GM12878 (cell line): ENCODE data around the gene PAEP. TPM values are rescaled to one million over a fixed set of nuclear protein-coding genes. Genes with fewer than 3 reads are reported as not detected.

Source experiments
- ATAC-seq: fragments of 200-7000 bp; cut with Tn5 transposase; 3 replicates; pipeline ENCODE4 v1.9.1; 2020; ENCODE audit warnings: mild to moderate bottlenecking, moderate library complexity
- BruUV-seq: library from RNA; stranded (reverse); fragments of 400-500 nt; replicated peaks from 2 replicates; lab custom pipeline; 2021; lab: Mats Ljungman, UMichigan
- CTCF ChIA-PET: fragments of 300-600 bp; sonication (Branson Sonifier 250); formaldehyde crosslinking; extraction: SDS; loops from one replicate; lab custom pipeline; 2021; ENCODE audit warnings: inconsistent platforms; lab: Yijun Ruan, JAX
- POLR2A ChIA-PET: fragments of 350-600 bp; formaldehyde crosslinking; extraction: SDS; loops from one replicate; lab custom pipeline; 2021; ENCODE audit warnings: inconsistent platforms; lab: Charles Lee
- RAD21 ChIA-PET: fragments of 300-600 bp; sonication (Branson Sonifier 250); formaldehyde crosslinking; loops from one replicate; lab custom pipeline; 2023; ENCODE audit warnings: antibody characterized with exemption; ENCODE audit not compliant: unreplicated experiment; lab: Charles Lee
- SMC1A ChIA-PET: fragments of 300-600 bp; sonication (Branson Sonifier 250); formaldehyde crosslinking; loops from one replicate; lab custom pipeline; 2023; ENCODE audit not compliant: unreplicated experiment, uncharacterized antibody; lab: Charles Lee
- DNase-seq: peaks from one replicate; pipeline ENCODE4 v3.0.0-alpha.2; 2011; ENCODE audit warnings: low read depth, low spot score
- FAIRE-seq: peaks from 3 replicates; lab custom pipeline; 2011; peaks lifted over from hg19 to GRCh38; lab: Jason Lieb, UNC
- H2AFZ ChIP-seq: 2 replicates; pipeline ENCODE4 v1.6.0; 2011; ENCODE audit warnings: low read depth, low read length, control low read depth; ENCODE audit not compliant: control insufficient read depth
- H3K27ac ChIP-seq: 2 replicates; pipeline ENCODE4 v1.5.1; 2011; ENCODE audit warnings: control low read depth; ENCODE audit not compliant: control insufficient read depth, insufficient read depth
- H3K27me3 ChIP-seq, 2 experiments: replicated peaks in 1 of 2; 2 replicates each; pipeline versions ENCODE4 v1.6.0 to v1.6.1; 2011; ENCODE audit warnings: low read length in 1 of 2; ENCODE audit not compliant: control insufficient read depth in 2 of 2, insufficient read depth in 2 of 2
- H3K36me3 ChIP-seq, 2 experiments: 2 replicates each; pipeline ENCODE4 v1.5.1; 2011; ENCODE audit warnings: low read length in 1 of 2; ENCODE audit not compliant: control insufficient read depth in 2 of 2, insufficient read depth in 2 of 2
- H3K4me1 ChIP-seq: 2 replicates; pipeline ENCODE4 v1.6.1; 2011; ENCODE audit warnings: mild to moderate bottlenecking, low read length, moderate library complexity, mixed read lengths; ENCODE audit not compliant: control insufficient read depth, insufficient read depth
- H3K4me2 ChIP-seq: 2 replicates; pipeline ENCODE4 v1.6.0; 2011; ENCODE audit warnings: control low read depth; ENCODE audit not compliant: control insufficient read depth, insufficient read depth
- H3K4me3 ChIP-seq: fragments of 200-600 bp; sonication (generic); 2 replicates; pipeline ENCODE4 v1.5.1; 2016
- H3K79me2 ChIP-seq: 2 replicates; pipeline ENCODE4 v1.6.0; 2011; ENCODE audit warnings: low read length; ENCODE audit not compliant: control insufficient read depth, insufficient read depth
- H3K9ac ChIP-seq: 2 replicates; pipeline ENCODE4 v1.8.0; 2011; ENCODE audit warnings: low read length, control low read depth, mixed read lengths; ENCODE audit not compliant: control insufficient read depth, insufficient read depth
- H3K9me3 ChIP-seq: replicated peaks from 3 replicates; pipeline ENCODE4 v1.5.1; 2011; ENCODE audit warnings: mild to moderate bottlenecking, low read length; ENCODE audit not compliant: control insufficient read depth, insufficient read depth
- H4K20me1 ChIP-seq: 2 replicates; pipeline ENCODE4 v1.6.0; 2011; ENCODE audit not compliant: control insufficient read depth, insufficient read depth
- BCL3 ChIP-seq: IDR thresholded peaks from 2 replicates; pipeline ENCODE4 v1.6.1; 2011; ENCODE audit warnings: borderline replicate concordance, low read depth, mild to moderate bottlenecking, moderate library complexity, low read length; ENCODE audit not compliant: insufficient read depth, poor library complexity, severe bottlenecking
- CBFB ChIP-seq: IDR thresholded peaks from 2 replicates; pipeline ENCODE4 v1.6.1; 2016; ENCODE audit warnings: antibody characterized with exemption, low read depth
- FOXK2 ChIP-seq: fragments of 450-650 bp; IDR thresholded peaks from 2 replicates; pipeline ENCODE4 v1.6.1; 2017; ENCODE audit warnings: mild to moderate bottlenecking, moderate library complexity
- HDAC6 ChIP-seq: fragments of 200-600 bp; sonication (generic); IDR thresholded peaks from one replicate; pipeline ENCODE4 v1.8.0; 2017; ENCODE audit warnings: antibody characterized with exemption; ENCODE audit not compliant: unreplicated experiment
- SMARCA5 ChIP-seq: fragments of 450-650 bp; IDR thresholded peaks from 2 replicates; pipeline ENCODE4 v1.6.1; 2017; ENCODE audit warnings: mild to moderate bottlenecking
- SP1 ChIP-seq: IDR thresholded peaks from one replicate; pipeline ENCODE4 v1.6.1; 2011; ENCODE audit warnings: low read depth, low read length
- WGBS: methylation state at CpG from one replicate; pipeline ENCODE4 v1.1.6; 2016; ENCODE audit warnings: low lambda C conversion rate; ENCODE audit not compliant: insufficient replicate concordance, insufficient coverage; ENCODE audit errors: missing lambda C conversion rate; 5-methylcytosine and 5-hydroxymethylcytosine counted together
- in situ Hi-C: fragments of 300-500 bp; cut with MboI; formaldehyde crosslinking; loops from 9 replicates; pipeline ENCODE4 v1.14.3; 2018; ENCODE audit warnings: mixed read lengths
- intact Hi-C: fragments of 100-400 bp; cut with micrococcal nuclease; formaldehyde crosslinking; loops from one replicate; pipeline ENCODE4 v1.14.2; 2022; ENCODE audit not compliant: unreplicated experiment
- polyA plus RNA-seq, 11 experiments: library from polyadenylated mRNA; depleted of rRNA in 4 of 11; unstranded in 6 of 11; stranded (reverse) in 5 of 11; fragments of >200 nt; fragmentation: Nextera tagmentation in 4 of 11; fragmentation: Illumina TruSeq in 1 of 11; extraction: Ambion mirVana in 4 of 11; extraction: Trizol in 1 of 11; gene quantifications; 1 replicate in 1 of 11; 2 replicates in 10 of 11; pipeline versions ENCODE4 v1.2.1 to v1.2.3, GENCODE V29; 2011 to 2016; ENCODE audit warnings: inconsistent platforms in 2 of 11, missing spikeins in 2 of 11, low read depth in 1 of 11
- total RNA-seq, 4 experiments: library from RNA; depleted of rRNA in 3 of 4; stranded (reverse); fragments of >200 nt in 3 of 4; fragmentation: Illumina TruSeq in 1 of 4; extraction: Trizol in 1 of 4; gene quantifications; 2 replicates each; pipeline versions ENCODE4 v1.2.1 to v1.2.3, GENCODE V29; 2013 to 2021
- TF ChIP-seq, protein P1 (sequence below): fragments of 150-350 bp; IDR thresholded peaks from 2 replicates; pipeline ENCODE4 v1.6.1; 2016; ENCODE audit warnings: low read depth, low read length

The PAEP gene
- total and polyA plus RNA-seq, 10 of the 15 experiments (the other 5 are each of a cell fraction or from before 2014, with no cell fraction given): not detected

DNA sequence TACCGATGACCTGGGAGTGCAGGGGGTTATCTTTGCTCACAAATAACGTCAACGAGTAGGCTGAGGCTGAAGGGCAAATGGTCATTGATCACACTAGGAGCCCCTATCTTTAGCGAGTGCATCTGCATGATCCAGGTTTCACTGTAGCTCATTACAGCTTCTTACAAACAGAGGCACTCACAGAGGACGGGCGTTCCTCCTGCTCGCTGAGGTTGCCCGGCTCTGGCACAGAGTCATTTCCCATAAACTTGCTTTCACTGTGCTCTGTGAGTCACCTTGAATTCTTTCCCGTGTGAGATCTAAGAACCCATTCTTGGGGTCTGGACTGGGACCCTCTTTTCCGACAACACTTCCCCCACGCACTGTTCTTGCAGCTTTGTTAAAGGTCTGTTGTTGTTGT lies 1.9 kb upstream of the PAEP start:
- ChIA-PET CTCF (no interaction called here), SMC1A (no interaction called here), RAD21 (no interaction called here), POLR2A (no interaction called here)
- in situ Hi-C loops (no loop called here), intact Hi-C loops (no loop called here)
- no peak overlapping the region for H3K9ac ChIP-seq
- no peak overlapping the region for H3K27ac ChIP-seq
- no peak overlapping the region for H3K4me3 ChIP-seq
- H3K9me3 ChIP-seq: no peaks in the 10 kb centered on the region
- H3K4me2 ChIP-seq: no peak overlapping the region
- no peak for ATAC-seq
- FAIRE-seq: no peak
- 21% methylated on average over 11 of the region's 11 CpGs for WGBS
- BruUV-seq: no TSS peak
- H3K4me1 ChIP-seq: no peaks in the 10 kb centered on the region
- no peak for DNase-seq
- H3K79me2 ChIP-seq: no peaks in the 10 kb centered on the region
- H2AFZ ChIP-seq: no peak overlapping the region
- no peaks in the 10 kb centered on the region for H3K36me3 ChIP-seq
- no peaks in the 10 kb centered on the region for H4K20me1 ChIP-seq
- no peak for TF ChIP-seq BCL3
- TF ChIP-seq, protein P1, sequence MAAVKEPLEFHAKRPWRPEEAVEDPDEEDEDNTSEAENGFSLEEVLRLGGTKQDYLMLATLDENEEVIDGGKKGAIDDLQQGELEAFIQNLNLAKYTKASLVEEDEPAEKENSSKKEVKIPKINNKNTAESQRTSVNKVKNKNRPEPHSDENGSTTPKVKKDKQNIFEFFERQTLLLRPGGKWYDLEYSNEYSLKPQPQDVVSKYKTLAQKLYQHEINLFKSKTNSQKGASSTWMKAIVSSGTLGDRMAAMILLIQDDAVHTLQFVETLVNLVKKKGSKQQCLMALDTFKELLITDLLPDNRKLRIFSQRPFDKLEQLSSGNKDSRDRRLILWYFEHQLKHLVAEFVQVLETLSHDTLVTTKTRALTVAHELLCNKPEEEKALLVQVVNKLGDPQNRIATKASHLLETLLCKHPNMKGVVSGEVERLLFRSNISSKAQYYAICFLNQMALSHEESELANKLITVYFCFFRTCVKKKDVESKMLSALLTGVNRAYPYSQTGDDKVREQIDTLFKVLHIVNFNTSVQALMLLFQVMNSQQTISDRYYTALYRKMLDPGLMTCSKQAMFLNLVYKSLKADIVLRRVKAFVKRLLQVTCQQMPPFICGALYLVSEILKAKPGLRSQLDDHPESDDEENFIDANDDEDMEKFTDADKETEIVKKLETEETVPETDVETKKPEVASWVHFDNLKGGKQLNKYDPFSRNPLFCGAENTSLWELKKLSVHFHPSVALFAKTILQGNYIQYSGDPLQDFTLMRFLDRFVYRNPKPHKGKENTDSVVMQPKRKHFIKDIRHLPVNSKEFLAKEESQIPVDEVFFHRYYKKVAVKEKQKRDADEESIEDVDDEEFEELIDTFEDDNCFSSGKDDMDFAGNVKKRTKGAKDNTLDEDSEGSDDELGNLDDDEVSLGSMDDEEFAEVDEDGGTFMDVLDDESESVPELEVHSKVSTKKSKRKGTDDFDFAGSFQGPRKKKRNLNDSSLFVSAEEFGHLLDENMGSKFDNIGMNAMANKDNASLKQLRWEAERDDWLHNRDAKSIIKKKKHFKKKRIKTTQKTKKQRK: no peak
- no peak for TF ChIP-seq CBFB
- no peak for TF ChIP-seq HDAC6
- TF ChIP-seq SP1: no peak
- TF ChIP-seq FOXK2: no peak
- no peak for TF ChIP-seq SMARCA5
- TF ChIP-seq, all 136 proteins: peak for 0
- no peaks in the 10 kb centered on the region; a peak in 1 of 4 replicates for H3K27me3 ChIP-seq
